GM12873 (cell line): Measurements from ENCODE around the gene KRTAP4-5.

ENCODE experiments used
- CTCF ChIP-seq: IDR thresholded peaks from 2 replicates; pipeline ENCODE4 v1.5.1; 2012; ENCODE audit warnings: low read depth, mild to moderate bottlenecking, moderate library complexity, low read length, control low read depth; ENCODE audit not compliant: insufficient read depth; ENCODE audit errors: missing control alignments

KRTAP4-5 gene

GRCh38 chr17:41178843-41179616 lies 29.4 kb upstream of the KRTAP4-5 start:
- TF ChIP-seq CTCF = no peak

GRCh38 chr17:41178341-41178740 lies 28.7 kb upstream of the KRTAP4-5 start:
- no peak for TF ChIP-seq CTCF

GRCh38 chr17:41177727-41178271 lies 28.2 kb upstream of the KRTAP4-5 start, which contains the start of gene KRTAP4-2:
Gene KRTAP4-2, minus strand, starts transcription at chr17:41178221. Its CDS starts 57 bp downstream, at chr17:41178164.
- no peak for TF ChIP-seq CTCF

- no peak for TF ChIP-seq CTCF
Observed at GRCh38 chr17:41176744-41177387, 27.2 kb upstream of the KRTAP4-5 start.

- no peak for TF ChIP-seq CTCF
Observed at GRCh38 chr17:41171886-41172285, 22.3 kb upstream of the KRTAP4-5 start.

GRCh38 chr17:41168121-41168520 lies 18.5 kb upstream of the KRTAP4-5 start, which contains the start of gene KRTAP4-3:
Gene KRTAP4-3, minus strand, starts transcription at chr17:41168221. Its CDS starts 49 bp downstream, at chr17:41168172.
- TF ChIP-seq CTCF = no peak

- no peak for TF ChIP-seq CTCF
Observed at GRCh38 chr17:41167561-41167960, 17.9 kb upstream of the KRTAP4-5 start.
